GM11168 (cell line): ENCODE data around the gene STAG1.

ENCODE experiments used
- in situ Hi-C: fragments of 300-500 bp; cut with MboI; formaldehyde crosslinking; loops from one replicate; pipeline ENCODE4 v1.12.0; 2022; ENCODE audit warnings: low sequenced_read_pairs; ENCODE audit not compliant: unreplicated experiment

STAG1 gene

GRCh38 chr3:136294176-136294575, 458.0 kb downstream of the STAG1 start:
- in situ Hi-C loops = no loop called here

- in situ Hi-C loops = no loop called here
Measured at GRCh38 chr3:136293279-136293678, 458.9 kb downstream of the STAG1 start.

GRCh38 chr3:136292500-136292899, 459.7 kb downstream of the STAG1 start:
- in situ Hi-C loops = no loop called here

GRCh38 chr3:136291302-136291701, 460.9 kb downstream of the STAG1 start:
- in situ Hi-C loops = no loop called here
